GM23338 (cell line): ENCODE data around the gene ENPP7. TPM values are rescaled to one million over a fixed set of nuclear protein-coding genes. Genes with fewer than 3 reads are reported as not detected.
A peak's percentile ranks its signal among the peaks of the same experiment; 100 is the strongest.

Source experiments
- ATAC-seq: fragments of 200-7000 bp; cut with Tn5 transposase; 3 replicates; pipeline ENCODE4 v1.9.1; 2020
- DNase-seq: peaks from one replicate; pipeline ENCODE4 v3.0.0-alpha.2; 2015; ENCODE audit warnings: low spot score
- H2AFZ ChIP-seq: fragments of 200-600 bp; sonication (generic); 2 replicates; pipeline ENCODE4 v1.8.0; 2016; ENCODE audit warnings: antibody characterized with exemption, mild to moderate bottlenecking, moderate library complexity
- H3F3A ChIP-seq: fragments of 200-600 bp; sonication (generic); replicated peaks from 2 replicates; pipeline ENCODE4 v1.8.0; 2017; ENCODE audit warnings: antibody characterized with exemption, mixed run types, low read depth
- H3K27ac ChIP-seq: fragments of 200-600 bp; sonication (generic); 2 replicates; pipeline ENCODE4 v1.6.1; 2016; ENCODE audit warnings: low read depth
- H3K27me3 ChIP-seq: fragments of 200-600 bp; sonication (generic); 2 replicates; pipeline ENCODE4 v1.8.0; 2016; ENCODE audit warnings: mild to moderate bottlenecking, mixed run types, moderate library complexity; ENCODE audit not compliant: insufficient read depth
- H3K36me3 ChIP-seq: fragments of 200-600 bp; sonication (generic); 2 replicates; pipeline ENCODE4 v1.8.0; 2016; ENCODE audit warnings: mild to moderate bottlenecking; ENCODE audit not compliant: insufficient read depth
- H3K4me1 ChIP-seq: fragments of 200-600 bp; sonication (generic); 2 replicates; pipeline ENCODE4 v1.8.0; 2016; ENCODE audit warnings: mild to moderate bottlenecking, moderate library complexity; ENCODE audit not compliant: insufficient read depth
- H3K4me2 ChIP-seq: fragments of 200-600 bp; sonication (generic); 2 replicates; pipeline ENCODE4 v1.7.1; 2017; ENCODE audit warnings: mixed run types
- H3K4me3 ChIP-seq: fragments of 200-600 bp; sonication (generic); 2 replicates; pipeline ENCODE4 v1.6.1; 2016; ENCODE audit warnings: mixed run types
- H3K79me2 ChIP-seq: fragments of 200-600 bp; sonication (generic); replicated peaks from 2 replicates; pipeline ENCODE4 v1.8.0; 2017; ENCODE audit warnings: mild to moderate bottlenecking; ENCODE audit not compliant: insufficient read depth
- H3K9me2 ChIP-seq: fragments of 200-600 bp; sonication (generic); 2 replicates; pipeline ENCODE4 v1.8.0; 2017; ENCODE audit not compliant: insufficient read depth
- H4K20me1 ChIP-seq: fragments of 200-600 bp; sonication (generic); replicated peaks from 2 replicates; pipeline ENCODE4 v1.8.0; 2017; ENCODE audit warnings: mild to moderate bottlenecking; ENCODE audit not compliant: insufficient read depth
- H3K27ac Mint-ChIP-seq: 2 replicates; pipeline ENCODE4 v1.8.0; 2020; ENCODE audit warnings: inconsistent platforms, mild to moderate bottlenecking, moderate library complexity, mixed read lengths
- H3K27me3 Mint-ChIP-seq: 3 replicates; pipeline ENCODE4 v1.8.0; 2022; ENCODE audit warnings: low read depth, mild to moderate bottlenecking, moderate library complexity, mixed read lengths, inconsistent platforms; ENCODE audit not compliant: insufficient read depth, poor library complexity
- H3K36me3 Mint-ChIP-seq: 3 replicates; pipeline ENCODE4 v1.8.0; 2021; ENCODE audit warnings: low read depth, mild to moderate bottlenecking, inconsistent platforms, moderate library complexity, mixed read lengths
- H3K4me1 Mint-ChIP-seq: 3 replicates; pipeline ENCODE4 v1.8.0; 2020; ENCODE audit warnings: mild to moderate bottlenecking, inconsistent platforms, mixed read lengths
- H3K4me3 Mint-ChIP-seq: 3 replicates; pipeline ENCODE4 v1.8.0; 2021; ENCODE audit warnings: moderate library complexity, mild to moderate bottlenecking, inconsistent platforms, mixed read lengths
- H3K9me3 Mint-ChIP-seq: 3 replicates; pipeline ENCODE4 v1.8.0; 2020; ENCODE audit warnings: moderate library complexity, mild to moderate bottlenecking, inconsistent platforms, mixed read lengths
- CREB1 ChIP-seq: fragments of 250-450 bp; sonication (Bioruptor Pico); IDR thresholded peaks from 2 replicates; pipeline ENCODE4 v1.5.0; 2020; ENCODE audit warnings: low read depth, mild to moderate bottlenecking, moderate library complexity
- EZH2 ChIP-seq: fragments of 200-600 bp; sonication (generic); IDR thresholded peaks from one replicate; pipeline ENCODE4 v1.8.0; 2017; ENCODE audit warnings: antibody characterized with exemption, mild to moderate bottlenecking, low read depth; ENCODE audit not compliant: unreplicated experiment
- EZH2phosphoT487 ChIP-seq: fragments of 200-600 bp; sonication (generic); IDR thresholded peaks from one replicate; pipeline ENCODE4 v1.8.1; 2018; ENCODE audit warnings: antibody characterized with exemption; ENCODE audit not compliant: unreplicated experiment
- JUNB ChIP-seq: IDR thresholded peaks from one replicate; pipeline ENCODE4 v1.6.1; 2016; ENCODE audit warnings: antibody characterized with exemption; ENCODE audit not compliant: unreplicated experiment
- NANOG ChIP-seq: IDR thresholded peaks from 2 replicates; pipeline ENCODE4 v1.6.1; 2016; ENCODE audit warnings: antibody characterized with exemption, borderline replicate concordance
- POLR2AphosphoS5 ChIP-seq: IDR thresholded peaks from 2 replicates; pipeline ENCODE4 v1.6.1; 2016; ENCODE audit warnings: antibody characterized with exemption, low read depth
- STAT1 ChIP-seq: IDR thresholded peaks from one replicate; pipeline ENCODE4 v1.6.1; 2016; ENCODE audit warnings: antibody characterized with exemption; ENCODE audit not compliant: unreplicated experiment
- ZNF114 ChIP-seq: fragments of 250-450 bp; sonication (Bioruptor Pico); IDR thresholded peaks from 2 replicates; pipeline ENCODE4 v1.5.0; 2020; ENCODE audit warnings: mild to moderate bottlenecking, moderate library complexity
- ZNF331 ChIP-seq: fragments of 250-450 bp; sonication (Bioruptor Pico); IDR thresholded peaks from 2 replicates; pipeline ENCODE4 v1.5.0; 2020; ENCODE audit warnings: low read depth, mild to moderate bottlenecking, moderate library complexity
- polyA plus RNA-seq: library from polyadenylated mRNA; unstranded; fragments of >200 nt; fragmentation: Nextera tagmentation; extraction: Ambion mirVana; gene quantifications from 2 replicates; pipeline ENCODE4 v1.2.1, GENCODE V29; 2016
- total RNA-seq: library from RNA; depleted of rRNA; stranded (reverse); fragments of >200 nt; shearing (Covaris generic); gene quantifications from 2 replicates; pipeline ENCODE4 v1.2.3, GENCODE V29; 2014
- TF ChIP-seq, protein P1 (sequence below), 2 experiments: fragments of 200-600 bp in 1 of 2; sonication (generic) in 1 of 2; conservative IDR thresholded peaks; 2 replicates each; pipeline versions ENCODE4 v1.5.1 to v1.6.1; 2016 to 2017; ENCODE audit warnings: antibody characterized with exemption in 2 of 2, low read depth in 2 of 2, mild to moderate bottlenecking in 2 of 2, moderate library complexity in 1 of 2
- TF ChIP-seq, protein P2 (sequence below): IDR thresholded peaks from 2 replicates; pipeline ENCODE4 v1.6.1; 2016; ENCODE audit warnings: antibody characterized with exemption
- TF ChIP-seq, protein P3 (sequence below): fragments of 250-450 bp; sonication (Bioruptor Pico); IDR thresholded peaks from 2 replicates; pipeline ENCODE4 v1.5.0; 2020; ENCODE audit warnings: mild to moderate bottlenecking, moderate library complexity

The ENPP7 gene
- total and polyA plus RNA-seq, 2 experiments from 2014 or later: not detected

GRCh38 chr17:79691931-79692330 lies 38.8 kb upstream of the ENPP7 start:
- H3K27me3 ChIP-seq: no peaks in the 10 kb centered on the region
- H2AFZ ChIP-seq: no peak overlapping the region; the same call in 1 of the 2 replicates
- H3K27me3 Mint-ChIP-seq: peaks cover 25% of the 10 kb centered on the region
- no peaks in the 10 kb centered on the region for H3K36me3 Mint-ChIP-seq
- peaks cover 13% of the 10 kb centered on the region for H3K4me1 ChIP-seq
- DNase-seq: no peak
- no peak overlapping the region for H3K27ac Mint-ChIP-seq
- peaks cover 45% of the 10 kb centered on the region for H3K4me1 Mint-ChIP-seq
- no peak overlapping the region for H3K4me3 ChIP-seq
- no peaks in the 10 kb centered on the region for H3K36me3 ChIP-seq
- H3K27ac ChIP-seq: no peak overlapping the region
- H3K79me2 ChIP-seq: no peaks in the 10 kb centered on the region
- peak overlapping the region; percentile 58; the same call in 1 of the 2 replicates for H3K4me2 ChIP-seq
- peak; percentile 38 for ATAC-seq
- H3K9me3 Mint-ChIP-seq: no peaks in the 10 kb centered on the region
- TF ChIP-seq POLR2AphosphoS5: no peak
- TF ChIP-seq ZNF331: no peak
- TF ChIP-seq NANOG: no peak
- no peak for TF ChIP-seq EZH2
- no peaks in the 10 kb centered on the region for H3F3A ChIP-seq
- no peaks in the 10 kb centered on the region for H4K20me1 ChIP-seq
- no peaks in the 10 kb centered on the region for H3K9me2 ChIP-seq
- H3K4me3 Mint-ChIP-seq: no peak overlapping the region

- H3K4me3 Mint-ChIP-seq: no peak overlapping the region
- H3K27me3 ChIP-seq: no peaks in the 10 kb centered on the region
- no peak overlapping the region for H3K4me3 ChIP-seq
- H3K27me3 Mint-ChIP-seq: peaks cover 27% of the 10 kb centered on the region
- peaks cover 51% of the 10 kb centered on the region for H3K4me1 Mint-ChIP-seq
- no peaks in the 10 kb centered on the region for H3K79me2 ChIP-seq
- no peaks in the 10 kb centered on the region for H4K20me1 ChIP-seq
- no peak overlapping the region for H3K4me2 ChIP-seq
- peaks cover 19% of the 10 kb centered on the region for H3K4me1 ChIP-seq
- no peaks in the 10 kb centered on the region for H3F3A ChIP-seq
- H3K36me3 Mint-ChIP-seq: no peaks in the 10 kb centered on the region
- H3K27ac Mint-ChIP-seq: no peak overlapping the region
- H3K9me2 ChIP-seq: no peaks in the 10 kb centered on the region
- H2AFZ ChIP-seq: no peak overlapping the region
- H3K36me3 ChIP-seq: no peaks in the 10 kb centered on the region
- no peaks in the 10 kb centered on the region for H3K9me3 Mint-ChIP-seq
- ATAC-seq (no peak), DNase-seq (no peak)
- no peak overlapping the region for H3K27ac ChIP-seq
- TF ChIP-seq, protein P1, sequence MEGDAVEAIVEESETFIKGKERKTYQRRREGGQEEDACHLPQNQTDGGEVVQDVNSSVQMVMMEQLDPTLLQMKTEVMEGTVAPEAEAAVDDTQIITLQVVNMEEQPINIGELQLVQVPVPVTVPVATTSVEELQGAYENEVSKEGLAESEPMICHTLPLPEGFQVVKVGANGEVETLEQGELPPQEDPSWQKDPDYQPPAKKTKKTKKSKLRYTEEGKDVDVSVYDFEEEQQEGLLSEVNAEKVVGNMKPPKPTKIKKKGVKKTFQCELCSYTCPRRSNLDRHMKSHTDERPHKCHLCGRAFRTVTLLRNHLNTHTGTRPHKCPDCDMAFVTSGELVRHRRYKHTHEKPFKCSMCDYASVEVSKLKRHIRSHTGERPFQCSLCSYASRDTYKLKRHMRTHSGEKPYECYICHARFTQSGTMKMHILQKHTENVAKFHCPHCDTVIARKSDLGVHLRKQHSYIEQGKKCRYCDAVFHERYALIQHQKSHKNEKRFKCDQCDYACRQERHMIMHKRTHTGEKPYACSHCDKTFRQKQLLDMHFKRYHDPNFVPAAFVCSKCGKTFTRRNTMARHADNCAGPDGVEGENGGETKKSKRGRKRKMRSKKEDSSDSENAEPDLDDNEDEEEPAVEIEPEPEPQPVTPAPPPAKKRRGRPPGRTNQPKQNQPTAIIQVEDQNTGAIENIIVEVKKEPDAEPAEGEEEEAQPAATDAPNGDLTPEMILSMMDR (conservative IDR thresholded peaks at IDR 0.05; ENCODE audit: low read depth in 2 of 2): no peak
- TF ChIP-seq, protein P2, sequence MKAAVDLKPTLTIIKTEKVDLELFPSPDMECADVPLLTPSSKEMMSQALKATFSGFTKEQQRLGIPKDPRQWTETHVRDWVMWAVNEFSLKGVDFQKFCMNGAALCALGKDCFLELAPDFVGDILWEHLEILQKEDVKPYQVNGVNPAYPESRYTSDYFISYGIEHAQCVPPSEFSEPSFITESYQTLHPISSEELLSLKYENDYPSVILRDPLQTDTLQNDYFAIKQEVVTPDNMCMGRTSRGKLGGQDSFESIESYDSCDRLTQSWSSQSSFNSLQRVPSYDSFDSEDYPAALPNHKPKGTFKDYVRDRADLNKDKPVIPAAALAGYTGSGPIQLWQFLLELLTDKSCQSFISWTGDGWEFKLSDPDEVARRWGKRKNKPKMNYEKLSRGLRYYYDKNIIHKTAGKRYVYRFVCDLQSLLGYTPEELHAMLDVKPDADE: no peak
- TF ChIP-seq ZNF114 (CRISPR knock-in tag): no peak
- TF ChIP-seq JUNB: no peak
- TF ChIP-seq NANOG: no peak
- TF ChIP-seq, protein P3, sequence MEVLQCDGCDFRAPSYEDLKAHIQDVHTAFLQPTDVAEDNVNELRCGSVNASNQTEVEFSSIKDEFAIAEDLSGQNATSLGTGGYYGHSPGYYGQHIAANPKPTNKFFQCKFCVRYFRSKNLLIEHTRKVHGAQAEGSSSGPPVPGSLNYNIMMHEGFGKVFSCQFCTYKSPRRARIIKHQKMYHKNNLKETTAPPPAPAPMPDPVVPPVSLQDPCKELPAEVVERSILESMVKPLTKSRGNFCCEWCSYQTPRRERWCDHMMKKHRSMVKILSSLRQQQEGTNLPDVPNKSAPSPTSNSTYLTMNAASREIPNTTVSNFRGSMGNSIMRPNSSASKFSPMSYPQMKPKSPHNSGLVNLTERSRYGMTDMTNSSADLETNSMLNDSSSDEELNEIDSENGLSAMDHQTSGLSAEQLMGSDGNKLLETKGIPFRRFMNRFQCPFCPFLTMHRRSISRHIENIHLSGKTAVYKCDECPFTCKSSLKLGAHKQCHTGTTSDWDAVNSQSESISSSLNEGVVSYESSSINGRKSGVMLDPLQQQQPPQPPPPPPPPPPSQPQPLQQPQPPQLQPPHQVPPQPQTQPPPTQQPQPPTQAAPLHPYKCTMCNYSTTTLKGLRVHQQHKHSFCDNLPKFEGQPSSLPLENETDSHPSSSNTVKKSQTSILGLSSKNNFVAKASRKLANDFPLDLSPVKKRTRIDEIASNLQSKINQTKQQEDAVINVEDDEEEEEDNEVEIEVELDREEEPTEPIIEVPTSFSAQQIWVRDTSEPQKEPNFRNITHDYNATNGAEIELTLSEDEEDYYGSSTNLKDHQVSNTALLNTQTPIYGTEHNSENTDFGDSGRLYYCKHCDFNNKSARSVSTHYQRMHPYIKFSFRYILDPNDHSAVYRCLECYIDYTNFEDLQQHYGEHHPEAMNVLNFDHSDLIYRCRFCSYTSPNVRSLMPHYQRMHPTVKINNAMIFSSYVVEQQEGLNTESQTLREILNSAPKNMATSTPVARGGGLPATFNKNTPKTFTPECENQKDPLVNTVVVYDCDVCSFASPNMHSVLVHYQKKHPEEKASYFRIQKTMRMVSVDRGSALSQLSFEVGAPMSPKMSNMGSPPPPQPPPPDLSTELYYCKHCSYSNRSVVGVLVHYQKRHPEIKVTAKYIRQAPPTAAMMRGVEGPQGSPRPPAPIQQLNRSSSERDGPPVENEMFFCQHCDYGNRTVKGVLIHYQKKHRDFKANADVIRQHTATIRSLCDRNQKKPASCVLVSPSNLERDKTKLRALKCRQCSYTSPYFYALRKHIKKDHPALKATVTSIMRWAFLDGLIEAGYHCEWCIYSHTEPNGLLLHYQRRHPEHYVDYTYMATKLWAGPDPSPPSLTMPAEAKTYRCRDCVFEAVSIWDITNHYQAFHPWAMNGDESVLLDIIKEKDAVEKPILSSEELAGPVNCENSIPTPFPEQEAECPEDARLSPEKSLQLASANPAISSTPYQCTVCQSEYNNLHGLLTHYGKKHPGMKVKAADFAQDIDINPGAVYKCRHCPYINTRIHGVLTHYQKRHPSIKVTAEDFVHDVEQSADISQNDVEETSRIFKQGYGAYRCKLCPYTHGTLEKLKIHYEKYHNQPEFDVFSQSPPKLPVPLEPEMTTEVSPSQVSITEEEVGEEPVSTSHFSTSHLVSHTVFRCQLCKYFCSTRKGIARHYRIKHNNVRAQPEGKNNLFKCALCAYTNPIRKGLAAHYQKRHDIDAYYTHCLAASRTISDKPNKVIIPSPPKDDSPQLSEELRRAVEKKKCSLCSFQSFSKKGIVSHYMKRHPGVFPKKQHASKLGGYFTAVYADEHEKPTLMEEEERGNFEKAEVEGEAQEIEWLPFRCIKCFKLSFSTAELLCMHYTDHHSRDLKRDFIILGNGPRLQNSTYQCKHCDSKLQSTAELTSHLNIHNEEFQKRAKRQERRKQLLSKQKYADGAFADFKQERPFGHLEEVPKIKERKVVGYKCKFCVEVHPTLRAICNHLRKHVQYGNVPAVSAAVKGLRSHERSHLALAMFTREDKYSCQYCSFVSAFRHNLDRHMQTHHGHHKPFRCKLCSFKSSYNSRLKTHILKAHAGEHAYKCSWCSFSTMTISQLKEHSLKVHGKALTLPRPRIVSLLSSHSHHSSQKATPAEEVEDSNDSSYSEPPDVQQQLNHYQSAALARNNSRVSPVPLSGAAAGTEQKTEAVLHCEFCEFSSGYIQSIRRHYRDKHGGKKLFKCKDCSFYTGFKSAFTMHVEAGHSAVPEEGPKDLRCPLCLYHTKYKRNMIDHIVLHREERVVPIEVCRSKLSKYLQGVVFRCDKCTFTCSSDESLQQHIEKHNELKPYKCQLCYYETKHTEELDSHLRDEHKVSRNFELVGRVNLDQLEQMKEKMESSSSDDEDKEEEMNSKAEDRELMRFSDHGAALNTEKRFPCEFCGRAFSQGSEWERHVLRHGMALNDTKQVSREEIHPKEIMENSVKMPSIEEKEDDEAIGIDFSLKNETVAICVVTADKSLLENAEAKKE: no peak
- no peak for TF ChIP-seq POLR2AphosphoS5
- TF ChIP-seq ZNF331: no peak
- no peak for TF ChIP-seq EZH2
- TF ChIP-seq STAT1: no peak
- TF ChIP-seq EZH2phosphoT487: no peak
- no peak for TF ChIP-seq CREB1 (CRISPR knock-in tag)
Observed at GRCh38 chr17:79693419-79693818, 37.3 kb upstream of the ENPP7 start.
